Type B pancreatic cell (in vitro differentiated cells): Measurements from ENCODE around the gene PAPPA. TPM values are rescaled to one million over a fixed set of nuclear protein-coding genes. Genes with fewer than 3 reads are reported as not detected.

Experiments used
- DNase-seq: peaks from one replicate; pipeline ENCODE4 v3.0.0; 2021; ENCODE audit warnings: mixed read lengths; ENCODE audit not compliant: unreplicated experiment; ENCODE audit errors: extremely low spot score
- H3K27ac Mint-ChIP-seq: 2 replicates; pipeline ENCODE4 v1.8.0; 2021; ENCODE audit warnings: mild to moderate bottlenecking, mixed read lengths
- H3K27me3 Mint-ChIP-seq: 2 replicates; pipeline ENCODE4 v1.8.0; 2021; ENCODE audit warnings: mixed read lengths
- H3K36me3 Mint-ChIP-seq: 2 replicates; pipeline ENCODE4 v1.8.0; 2021; ENCODE audit warnings: mixed read lengths
- H3K4me1 Mint-ChIP-seq: one replicate; pipeline ENCODE4 v1.8.0; 2021; ENCODE audit warnings: mixed read lengths; ENCODE audit not compliant: unreplicated experiment
- H3K4me3 Mint-ChIP-seq: 2 replicates; pipeline ENCODE4 v1.8.0; 2021; ENCODE audit warnings: mild to moderate bottlenecking, mixed read lengths
- H3K9me3 Mint-ChIP-seq: 2 replicates; pipeline ENCODE4 v1.8.0; 2021; ENCODE audit warnings: mixed read lengths
- total RNA-seq: library from RNA; stranded (reverse); gene quantifications from 2 replicates; pipeline ENCODE4 v1.2.1, GENCODE V29; 2021; ENCODE audit warnings: low replicate concordance
- TF ChIP-seq, protein P1 (sequence below): fragments of 200-600 bp; sonication (generic); conservative IDR thresholded peaks from 2 replicates; pipeline ENCODE4 v1.5.0; 2021; ENCODE audit warnings: antibody characterized with exemption, mild to moderate bottlenecking

PAPPA gene
- total RNA-seq, 1 donor from 2014 or later: 11.0 TPM

DNA sequence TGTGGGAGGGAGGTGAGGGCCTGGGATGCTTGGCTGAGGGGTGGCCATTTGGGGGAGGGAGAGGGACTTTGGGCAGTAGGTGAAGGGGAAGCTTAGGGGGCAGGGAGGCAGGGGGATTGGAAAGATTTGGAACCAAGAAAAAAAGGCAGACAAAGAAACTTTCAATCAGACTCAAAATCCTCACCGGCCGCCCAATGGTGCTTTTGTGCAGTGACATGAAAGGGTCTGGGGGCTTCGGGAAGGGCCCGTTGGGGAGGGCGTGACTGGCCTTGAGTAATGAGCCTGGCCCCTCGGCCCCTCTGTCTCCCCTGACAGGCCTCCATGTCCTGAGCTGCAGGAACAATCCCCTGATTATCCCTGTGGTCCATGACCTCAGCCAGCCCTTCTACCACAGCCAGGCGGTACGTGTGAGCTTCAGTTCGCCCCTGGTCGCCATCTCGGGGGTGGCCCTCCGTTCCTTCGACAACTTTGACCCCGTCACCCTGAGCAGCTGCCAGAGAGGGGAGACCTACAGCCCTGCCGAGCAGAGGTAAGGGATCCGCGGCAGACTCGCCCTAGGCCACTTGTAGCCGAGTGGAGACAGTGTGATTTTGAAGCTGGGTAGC, 181.1 kb downstream of the PAPPA start:
- Mint-ChIP-seq H3K4me3 (peak overlapping the region; percentile 67), H3K4me1 (peaks cover 34% of the 10 kb centered on the region), H3K27ac (peak overlapping the region; percentile 62), H3K36me3 (peaks cover 6% of the 10 kb centered on the region), H3K9me3 (no peaks in the 10 kb centered on the region), H3K27me3 (no peaks in the 10 kb centered on the region)
- TF ChIP-seq, protein P1, sequence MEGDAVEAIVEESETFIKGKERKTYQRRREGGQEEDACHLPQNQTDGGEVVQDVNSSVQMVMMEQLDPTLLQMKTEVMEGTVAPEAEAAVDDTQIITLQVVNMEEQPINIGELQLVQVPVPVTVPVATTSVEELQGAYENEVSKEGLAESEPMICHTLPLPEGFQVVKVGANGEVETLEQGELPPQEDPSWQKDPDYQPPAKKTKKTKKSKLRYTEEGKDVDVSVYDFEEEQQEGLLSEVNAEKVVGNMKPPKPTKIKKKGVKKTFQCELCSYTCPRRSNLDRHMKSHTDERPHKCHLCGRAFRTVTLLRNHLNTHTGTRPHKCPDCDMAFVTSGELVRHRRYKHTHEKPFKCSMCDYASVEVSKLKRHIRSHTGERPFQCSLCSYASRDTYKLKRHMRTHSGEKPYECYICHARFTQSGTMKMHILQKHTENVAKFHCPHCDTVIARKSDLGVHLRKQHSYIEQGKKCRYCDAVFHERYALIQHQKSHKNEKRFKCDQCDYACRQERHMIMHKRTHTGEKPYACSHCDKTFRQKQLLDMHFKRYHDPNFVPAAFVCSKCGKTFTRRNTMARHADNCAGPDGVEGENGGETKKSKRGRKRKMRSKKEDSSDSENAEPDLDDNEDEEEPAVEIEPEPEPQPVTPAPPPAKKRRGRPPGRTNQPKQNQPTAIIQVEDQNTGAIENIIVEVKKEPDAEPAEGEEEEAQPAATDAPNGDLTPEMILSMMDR: peak; percentile 40
- no peak for DNase-seq

DNA sequence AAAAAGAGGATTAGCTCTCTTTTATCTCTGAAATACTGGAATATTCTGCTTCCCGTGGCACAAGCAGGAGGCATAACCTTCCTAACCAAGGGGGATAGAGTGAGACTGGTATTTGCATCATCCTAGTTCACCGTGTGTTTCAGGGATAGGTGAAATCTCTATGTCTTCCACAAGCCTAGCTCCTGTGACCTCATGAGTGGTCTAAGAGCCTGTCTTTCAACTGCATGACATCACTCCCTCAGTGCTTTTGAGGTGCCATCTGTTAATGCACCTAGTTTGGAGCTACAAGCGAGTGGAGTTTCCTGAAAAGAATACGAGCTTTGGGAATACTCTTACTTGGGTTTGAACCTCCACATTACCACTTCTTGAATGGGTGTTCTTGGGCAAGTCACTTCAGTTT, 181.8 kb downstream of the PAPPA start:
- TF ChIP-seq, protein P1: no peak
- peak overlapping the region; percentile 46 for H3K27ac Mint-ChIP-seq
- H3K4me3 Mint-ChIP-seq: peak overlapping the region; percentile 30
- DNase-seq: no peak
- H3K27me3 Mint-ChIP-seq: no peaks in the 10 kb centered on the region
- peaks cover 6% of the 10 kb centered on the region for H3K36me3 Mint-ChIP-seq
- H3K9me3 Mint-ChIP-seq: no peaks in the 10 kb centered on the region
- peaks cover 41% of the 10 kb centered on the region for H3K4me1 Mint-ChIP-seq

DNA sequence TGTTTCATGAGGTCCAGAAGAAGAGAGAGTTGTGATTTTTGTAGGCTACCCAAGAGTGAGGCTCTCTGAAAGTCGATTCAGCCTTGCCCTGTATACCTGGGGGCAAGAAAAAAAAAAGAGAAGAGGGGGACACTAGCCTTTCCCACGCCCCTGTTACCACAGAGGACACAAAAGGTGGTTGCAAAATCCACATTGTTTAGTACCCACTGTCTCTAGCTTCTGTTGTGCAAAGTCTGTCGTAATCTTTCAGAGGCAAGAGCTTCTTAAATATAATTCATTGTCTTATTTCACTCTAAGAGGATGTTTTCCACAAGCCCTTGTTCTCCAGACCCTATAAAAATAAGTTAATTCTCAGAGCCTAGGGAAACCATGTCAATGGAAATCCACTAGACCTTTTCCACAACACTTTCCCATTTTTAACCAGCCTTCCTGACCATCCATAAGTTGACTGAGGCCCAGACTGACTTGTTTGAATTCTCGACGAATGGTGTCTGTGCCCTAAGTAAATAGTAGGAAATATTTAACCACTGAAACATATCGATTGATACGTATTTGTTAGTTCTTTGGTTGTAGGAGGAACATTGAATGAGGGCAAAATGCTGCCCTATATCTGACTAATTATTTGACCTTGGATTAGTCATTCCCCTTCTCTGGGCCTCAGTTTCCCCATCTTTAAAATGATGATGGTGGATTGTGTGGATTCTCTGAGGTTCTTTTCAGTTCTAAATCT, 182.7 kb downstream of the PAPPA start:
- Mint-ChIP-seq H3K4me1 (peaks cover 43% of the 10 kb centered on the region), H3K27me3 (no peaks in the 10 kb centered on the region), H3K27ac (no peak overlapping the region), H3K4me3 (no peak overlapping the region), H3K36me3 (peaks cover 7% of the 10 kb centered on the region), H3K9me3 (no peaks in the 10 kb centered on the region)
- DNase-seq: no peak
- TF ChIP-seq, protein P1: no peak

DNA sequence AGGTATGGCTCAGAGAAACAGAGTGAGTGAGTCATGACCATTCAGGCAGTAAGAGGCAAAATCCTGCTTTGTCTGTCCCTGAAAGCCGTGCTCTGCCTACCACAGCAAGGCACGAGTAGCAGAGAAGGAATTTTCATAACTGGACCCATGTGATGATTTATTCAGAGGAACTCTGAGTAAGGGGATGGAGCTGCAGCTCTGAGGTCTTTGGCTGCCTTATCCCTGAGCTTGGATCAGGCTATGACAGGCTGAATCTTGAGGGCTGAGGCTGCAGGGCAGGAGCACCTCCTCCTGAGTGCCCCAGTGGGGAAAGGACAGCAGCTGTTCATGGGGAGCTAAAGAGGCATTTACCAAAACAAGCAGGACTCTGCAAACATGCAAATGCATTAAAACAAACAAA, 183.4 kb downstream of the PAPPA start:
- H3K27ac Mint-ChIP-seq: no peak overlapping the region
- no peaks in the 10 kb centered on the region for H3K27me3 Mint-ChIP-seq
- peaks cover 48% of the 10 kb centered on the region for H3K4me1 Mint-ChIP-seq
- no peak for DNase-seq
- H3K36me3 Mint-ChIP-seq: peaks cover 4% of the 10 kb centered on the region
- H3K4me3 Mint-ChIP-seq: peak overlapping the region; percentile 42
- no peaks in the 10 kb centered on the region for H3K9me3 Mint-ChIP-seq
- TF ChIP-seq, protein P1: no peak

DNA sequence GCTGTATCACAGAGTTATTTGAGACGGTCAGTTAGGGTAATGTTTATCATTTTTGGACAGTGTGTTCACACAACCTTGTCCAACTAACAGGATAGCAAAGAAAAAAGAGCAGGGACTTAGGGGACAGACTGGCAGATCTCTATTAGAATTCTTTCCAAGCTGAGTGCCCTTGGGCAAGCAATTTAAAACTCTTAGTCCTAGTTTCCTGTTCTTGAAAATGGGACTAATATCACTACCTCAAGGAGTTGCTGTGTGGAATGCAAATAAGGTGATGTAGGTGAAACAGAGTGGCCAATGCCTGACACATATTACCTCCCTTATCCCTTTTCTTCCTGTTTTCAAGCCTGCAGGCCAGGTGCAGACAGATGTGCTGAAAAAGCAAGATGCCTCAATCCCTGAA, 186.7 kb downstream of the PAPPA start:
- TF ChIP-seq, protein P1: no peak
- peaks cover 11% of the 10 kb centered on the region for H3K36me3 Mint-ChIP-seq
- no peaks in the 10 kb centered on the region for H3K27me3 Mint-ChIP-seq
- no peak for DNase-seq
- no peak overlapping the region for H3K4me3 Mint-ChIP-seq
- H3K27ac Mint-ChIP-seq: no peak overlapping the region
- peaks cover 45% of the 10 kb centered on the region for H3K4me1 Mint-ChIP-seq
- H3K9me3 Mint-ChIP-seq: no peaks in the 10 kb centered on the region
